M059J (cell line): ENCODE results near the gene BST1. TPM values are rescaled to one million over a fixed set of nuclear protein-coding genes. Genes with fewer than 3 reads are reported as not detected.
A peak's percentile ranks its signal among the peaks of the same experiment; 100 is the strongest.

Experiments
- DNase-seq: peaks from one replicate; pipeline ENCODE4 v3.0.0-alpha.2; 2012; ENCODE audit warnings: low read depth
- total RNA-seq: library from RNA; depleted of rRNA; stranded (reverse); fragments of >200 nt; shearing (Covaris generic); gene quantifications from 2 replicates; pipeline ENCODE4 v1.2.3, GENCODE V29; 2014; rRNA removed

The BST1 gene
- total RNA-seq, 1 experiment from 2014 or later: 8.6 TPM

GRCh38 chr4:15778289-15779241, 75.7 kb downstream of the BST1 start, which contains the start of gene CD38:
CD38 (plus strand) TSS chr4:15778328; CDS start chr4:15778415, 87 bp downstream.
- DNase-seq: peak; percentile 48

- peak; percentile 61 for DNase-seq
These were observed 76.4 kb downstream of the BST1 start for GRCh38 chr4:15779306-15779705.

- DNase-seq: no peak
These were observed 76.9 kb downstream of the BST1 start for GRCh38 chr4:15779809-15780208.

GRCh38 chr4:15781427-15782095, 78.7 kb downstream of the BST1 start:
- peak; percentile 57 for DNase-seq

Other genes starting within 250 kb of the BST1 start
- gene CC2D2A, start 233.2 kb upstream of the BST1 start, total RNA-seq: 9.9 and 26.8 TPM in 2 replicates
- gene FBXL5, start 47.7 kb upstream of the BST1 start, total RNA-seq: 91.0 and 123 TPM in 2 replicates
- 55.4 and 76.3 TPM in 2 replicates for gene FAM200B, start 21.2 kb upstream of the BST1 start, total RNA-seq
- 0.44 and 0.99 TPM in 2 replicates for gene CD38, start 75.3 kb downstream of the BST1 start, total RNA-seq
- gene FGFBP1, start 235.7 kb downstream of the BST1 start, total RNA-seq: 0.49 TPM in 1 of 2 replicates, not detected in the other